Esophagus muscularis mucosa (tissue), 3 donors: Measurements from ENCODE around the gene ZEB2.

Experiments
- CTCF ChIP-seq, 3 experiments: fragments of 200-600 bp in 2 of 3; fragments of 450-650 bp in 1 of 3; sonication (generic) in 2 of 3; IDR thresholded peaks; one replicate each; pipeline ENCODE4 v1.5.1; 2017 to 2019; ENCODE audit warnings: antibody characterized with exemption in 3 of 3, mild to moderate bottlenecking in 2 of 3, moderate library complexity in 1 of 3
- EP300 ChIP-seq: sonication (generic); formaldehyde crosslinking; IDR thresholded peaks from one replicate; pipeline ENCODE4 v1.6.1; 2017; ENCODE audit warnings: antibody characterized with exemption

GRCh38 chr2:144346229-144346628 lies 173.7 kb downstream of the ZEB2 start:
- no peak for TF ChIP-seq EP300
- TF ChIP-seq CTCF (IDR thresholded peaks at IDR 0.05): no peak
